Ectodermal cell (in vitro differentiated cells): Measurements from ENCODE around the gene STX18.

Source experiments
- H3K27ac ChIP-seq: 2 replicates; pipeline ENCODE4 v1.7.0; 2013; ENCODE audit warnings: mild to moderate bottlenecking, low read depth, low read length; ENCODE audit not compliant: insufficient read depth, poor library complexity, severe bottlenecking
- H3K27me3 ChIP-seq: 2 replicates; pipeline ENCODE4 v1.7.0; 2013; ENCODE audit warnings: mild to moderate bottlenecking, low read length; ENCODE audit not compliant: insufficient read depth, control insufficient read depth, poor library complexity, severe bottlenecking
- H3K36me3 ChIP-seq: one replicate; pipeline ENCODE4 v1.7.0; 2013; ENCODE audit warnings: low read length; ENCODE audit not compliant: control insufficient read depth, insufficient read depth
- H3K4me1 ChIP-seq: one replicate; pipeline ENCODE4 v1.7.0; 2013; ENCODE audit warnings: low read length; ENCODE audit not compliant: control insufficient read depth, insufficient read depth
- H3K4me3 ChIP-seq: 2 replicates; pipeline ENCODE4 v1.7.0; 2013; ENCODE audit warnings: low read depth, low read length, control low read depth; ENCODE audit not compliant: insufficient read depth
- H3K9me3 ChIP-seq: 2 replicates; pipeline ENCODE4 v1.7.0; 2013; ENCODE audit warnings: mild to moderate bottlenecking, low read length, moderate library complexity; ENCODE audit not compliant: control insufficient read depth
- WGBS, 2 experiments: methylation state at CpG; one replicate each; pipeline ENCODE4 v1.1.7; 2013; ENCODE audit warnings: missing lambda C conversion rate in 2 of 2; 5-methylcytosine and 5-hydroxymethylcytosine counted together

Gene STX18

DNA sequence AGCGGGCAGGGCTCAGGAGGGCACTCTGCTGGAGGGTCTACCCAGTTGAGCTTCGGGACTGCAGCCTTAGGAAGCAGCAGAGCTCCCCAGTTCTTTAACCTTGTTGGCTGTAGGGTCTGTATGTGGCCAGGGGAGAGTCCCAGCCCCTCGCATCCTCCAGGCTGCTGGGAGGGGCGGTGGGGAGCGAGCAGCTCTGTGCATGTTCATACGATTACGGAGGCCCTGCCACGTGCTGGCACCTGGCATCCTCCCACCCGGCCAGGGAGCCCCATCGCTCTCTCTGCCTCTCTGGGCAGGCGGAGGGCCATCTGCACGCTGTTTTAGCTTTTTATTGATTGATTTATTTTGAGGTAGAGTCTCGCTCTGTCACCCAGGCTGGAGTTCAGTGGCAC is 133.7 kb downstream of the STX18 start:
- WGBS, 2 experiments = 87 to 90% methylated on average over 13 of the region's 13 CpGs
- no peaks in the 10 kb centered on the region for H3K4me1 ChIP-seq
- H3K9me3 ChIP-seq = no peaks in the 10 kb centered on the region
- H3K4me3 ChIP-seq = no peak overlapping the region
- H3K36me3 ChIP-seq = no peaks in the 10 kb centered on the region
- no peak overlapping the region for H3K27ac ChIP-seq
- no peaks in the 10 kb centered on the region for H3K27me3 ChIP-seq

DNA sequence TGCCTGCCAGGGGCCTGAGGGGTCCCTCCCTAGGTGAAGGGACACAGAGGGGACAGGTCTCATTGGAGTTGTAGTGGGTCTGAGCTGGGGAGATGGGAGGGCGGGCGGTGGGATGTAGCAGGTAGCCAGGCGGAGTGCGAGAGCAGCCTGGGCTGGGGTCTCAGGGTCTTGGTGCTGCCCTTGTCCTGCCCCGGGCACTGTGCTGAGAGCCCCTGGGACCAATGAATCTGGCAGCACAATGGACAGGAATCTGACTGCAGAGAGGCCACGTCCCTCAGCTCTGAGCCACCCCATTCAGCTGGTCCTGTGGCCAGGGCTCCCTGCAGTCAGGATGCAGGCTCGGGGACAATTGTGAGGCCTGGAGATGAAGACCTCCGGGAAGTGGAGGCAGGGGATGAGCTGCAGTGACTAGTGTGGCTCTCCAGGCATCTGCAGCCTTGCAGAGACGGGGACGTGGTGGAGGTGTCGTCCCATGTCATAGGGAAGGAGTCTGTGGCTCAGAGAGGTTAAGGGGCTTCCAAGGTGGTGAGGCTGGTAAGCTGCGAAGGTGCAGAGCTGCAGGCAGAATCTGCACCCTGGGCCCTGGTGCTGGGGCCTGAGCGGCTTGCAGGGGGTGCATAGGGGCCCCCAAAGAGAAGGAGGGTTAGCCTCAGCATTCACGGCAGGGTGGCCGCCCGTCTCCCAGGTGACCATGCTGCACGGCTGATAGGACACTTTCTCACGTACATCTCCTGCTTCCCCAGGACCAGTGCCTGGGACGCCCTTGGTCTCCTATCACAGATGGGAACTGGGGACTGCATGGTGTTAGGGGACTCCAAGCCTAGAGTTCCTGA is 134.3 kb downstream of the STX18 start:
- H3K4me1 ChIP-seq = no peaks in the 10 kb centered on the region
- H3K4me3 ChIP-seq = no peak overlapping the region
- no peaks in the 10 kb centered on the region for H3K36me3 ChIP-seq
- no peak overlapping the region for H3K27ac ChIP-seq
- H3K9me3 ChIP-seq = no peaks in the 10 kb centered on the region
- H3K27me3 ChIP-seq = no peaks in the 10 kb centered on the region
- WGBS, 2 experiments = 82 to 87% methylated on average over 19 of the region's 19 CpGs

DNA sequence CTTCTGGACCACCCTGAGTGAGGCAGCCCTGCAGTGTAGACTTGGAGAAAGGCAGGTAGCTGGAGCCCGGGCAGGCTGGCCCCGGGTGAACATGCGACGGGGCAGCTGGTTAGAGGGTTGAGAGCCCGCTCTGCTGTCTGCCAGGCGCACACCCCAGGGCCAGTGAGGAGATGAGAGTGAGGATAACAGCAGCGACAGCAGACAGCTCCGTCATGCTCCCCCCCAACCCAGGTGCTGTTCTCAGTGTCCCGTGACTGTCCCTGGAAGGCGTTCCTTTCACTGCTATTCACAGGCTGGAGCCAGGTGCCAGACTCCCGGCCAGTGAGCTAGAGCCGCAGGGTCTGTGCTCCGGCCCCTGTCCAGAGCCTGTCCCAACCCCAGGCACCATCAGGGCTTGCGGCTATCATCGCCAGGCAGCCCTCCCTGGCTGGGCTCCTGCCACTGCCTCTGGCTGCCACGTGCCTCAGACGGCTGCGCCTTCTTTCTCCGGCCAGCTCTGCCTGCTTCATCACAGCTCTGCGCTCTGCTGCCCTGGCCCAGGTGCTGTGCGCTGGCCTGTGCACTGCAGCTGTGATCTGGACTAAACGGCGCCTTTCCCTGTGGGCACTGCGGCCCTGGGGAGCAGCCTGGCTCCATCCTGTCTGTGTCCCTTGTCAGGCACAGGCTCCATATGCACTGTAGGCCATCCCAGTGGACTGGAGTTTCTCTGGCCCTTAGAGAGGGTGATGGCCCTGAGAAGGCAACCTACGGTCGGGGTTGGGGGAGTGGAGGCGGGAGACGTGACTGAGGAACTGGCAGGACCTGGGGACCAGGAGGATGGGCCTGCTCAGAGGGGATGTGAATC is 135.2 kb downstream of the STX18 start:
- no peaks in the 10 kb centered on the region for H3K27me3 ChIP-seq
- no peaks in the 10 kb centered on the region for H3K4me1 ChIP-seq
- 91 to 93% methylated on average over 28 of the region's 28 CpGs for WGBS, 2 experiments
- H3K36me3 ChIP-seq = no peaks in the 10 kb centered on the region
- no peaks in the 10 kb centered on the region for H3K9me3 ChIP-seq
- no peak overlapping the region for H3K4me3 ChIP-seq
- no peak overlapping the region for H3K27ac ChIP-seq

DNA sequence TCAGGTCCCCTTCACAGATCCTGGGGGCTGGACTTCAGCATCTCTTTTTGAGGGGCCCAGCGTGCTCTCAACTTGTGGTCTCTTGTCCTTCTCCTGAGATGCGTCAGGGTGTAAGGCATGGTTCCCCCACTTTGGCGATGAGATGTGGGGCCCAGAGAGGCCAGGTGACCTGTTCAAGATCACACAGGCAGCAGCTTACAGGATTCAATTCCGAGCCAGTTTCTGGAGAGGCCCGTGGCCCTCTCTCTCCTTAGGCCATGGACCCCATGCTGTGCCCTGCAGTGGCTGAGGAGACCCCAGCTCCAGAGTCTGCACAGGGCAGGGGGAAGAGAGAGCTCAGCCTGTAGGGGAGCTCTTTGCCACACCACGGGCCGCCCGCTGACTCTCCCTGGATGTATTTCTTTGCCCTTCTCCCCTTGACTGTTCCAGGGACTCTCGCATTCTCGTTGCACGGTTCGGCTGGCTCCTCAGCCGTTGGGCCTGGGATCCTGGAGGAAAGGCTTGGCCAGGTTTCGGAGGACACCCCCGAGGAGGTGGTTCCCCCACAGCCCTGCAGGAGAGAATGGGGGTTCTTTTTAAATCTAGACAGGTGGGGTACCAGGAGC is 136.4 kb downstream of the STX18 start:
- Histone ChIP-seq H3K9me3 (no peaks in the 10 kb centered on the region), H3K4me1 (no peaks in the 10 kb centered on the region), H3K27ac (no peak overlapping the region), H3K36me3 (no peaks in the 10 kb centered on the region), H3K4me3 (no peak overlapping the region), H3K27me3 (no peaks in the 10 kb centered on the region)
- 89 to 92% methylated on average over 15 of the region's 15 CpGs for WGBS, 2 experiments

DNA sequence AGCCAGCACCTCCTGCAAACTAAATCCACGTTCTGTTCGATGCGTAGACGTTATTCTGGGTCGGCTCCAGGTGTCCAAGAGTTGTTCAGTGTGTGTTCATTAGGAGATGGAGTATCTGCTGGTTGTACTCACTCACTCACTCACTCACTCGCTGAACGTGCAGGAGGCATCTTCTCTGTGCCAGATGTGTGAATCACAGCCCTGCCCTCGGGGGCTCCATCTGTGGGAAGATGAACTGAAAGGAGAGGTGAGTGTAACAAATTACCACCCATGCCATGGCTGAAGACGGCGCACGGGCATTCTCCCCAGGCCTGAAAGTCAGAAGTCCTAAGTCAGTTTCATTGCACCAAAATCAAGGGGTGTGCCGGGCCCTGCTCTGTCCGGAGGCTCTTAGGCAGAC is 138.9 kb downstream of the STX18 start:
- H3K4me3 ChIP-seq = no peak overlapping the region
- no peaks in the 10 kb centered on the region for H3K4me1 ChIP-seq
- H3K27me3 ChIP-seq = no peaks in the 10 kb centered on the region
- H3K36me3 ChIP-seq = no peaks in the 10 kb centered on the region
- no peak overlapping the region for H3K27ac ChIP-seq
- WGBS, 2 experiments = 79 to 81% methylated on average over 12 to 13 of the region's 13 CpGs
- H3K9me3 ChIP-seq = no peaks in the 10 kb centered on the region

DNA sequence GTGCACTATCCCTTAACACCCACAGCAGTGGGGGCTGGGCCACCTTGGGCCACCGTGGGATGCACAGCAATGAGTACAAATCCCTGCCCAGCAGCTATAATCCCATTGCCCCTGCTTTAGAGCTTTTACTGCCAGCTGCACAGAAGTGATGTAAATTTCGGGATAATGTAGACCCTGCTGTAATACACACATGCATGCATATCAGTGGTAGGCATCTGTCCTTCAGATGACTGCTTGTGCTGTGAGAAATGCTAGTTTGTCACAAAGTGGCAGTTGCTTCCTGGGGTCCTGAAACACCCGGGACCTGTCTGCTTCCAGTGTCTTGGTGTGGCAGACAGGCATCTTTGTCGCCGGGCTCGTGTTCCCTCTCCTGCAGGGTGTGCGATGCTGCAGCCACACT is 140.8 kb downstream of the STX18 start:
- no peaks in the 10 kb centered on the region for H3K4me1 ChIP-seq
- no peaks in the 10 kb centered on the region for H3K36me3 ChIP-seq
- H3K4me3 ChIP-seq = no peak overlapping the region
- 84 to 89% methylated on average over 7 of the region's 7 CpGs for WGBS, 2 experiments
- no peak overlapping the region for H3K27ac ChIP-seq
- no peaks in the 10 kb centered on the region for H3K27me3 ChIP-seq
- H3K9me3 ChIP-seq = no peaks in the 10 kb centered on the region

DNA sequence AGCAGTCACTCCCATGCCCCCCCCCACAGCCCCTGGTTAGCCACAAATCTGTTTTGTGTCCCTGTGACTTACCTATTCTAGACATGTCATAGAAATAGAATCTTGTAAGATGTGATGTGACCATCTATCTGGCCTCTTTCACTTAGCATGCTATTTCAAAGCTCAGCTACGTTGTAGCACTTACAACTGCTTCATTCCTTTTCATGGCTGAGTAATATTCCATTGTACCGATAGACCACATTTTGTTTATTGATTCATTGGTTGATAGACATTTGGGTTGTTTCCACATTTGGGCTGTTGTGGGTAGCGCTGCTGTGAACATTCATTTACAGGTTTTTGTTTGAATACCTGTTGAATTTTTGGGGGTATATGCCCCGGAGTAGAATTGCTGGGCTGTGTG is 143.4 kb downstream of the STX18 start:
- 79 to 84% methylated on average over 4 of the region's 4 CpGs for WGBS, 2 experiments
- no peaks in the 10 kb centered on the region for H3K9me3 ChIP-seq
- peaks cover 4% of the 10 kb centered on the region for H3K4me1 ChIP-seq
- H3K36me3 ChIP-seq = no peaks in the 10 kb centered on the region
- no peak overlapping the region for H3K4me3 ChIP-seq
- no peak overlapping the region for H3K27ac ChIP-seq
- H3K27me3 ChIP-seq = no peaks in the 10 kb centered on the region

DNA sequence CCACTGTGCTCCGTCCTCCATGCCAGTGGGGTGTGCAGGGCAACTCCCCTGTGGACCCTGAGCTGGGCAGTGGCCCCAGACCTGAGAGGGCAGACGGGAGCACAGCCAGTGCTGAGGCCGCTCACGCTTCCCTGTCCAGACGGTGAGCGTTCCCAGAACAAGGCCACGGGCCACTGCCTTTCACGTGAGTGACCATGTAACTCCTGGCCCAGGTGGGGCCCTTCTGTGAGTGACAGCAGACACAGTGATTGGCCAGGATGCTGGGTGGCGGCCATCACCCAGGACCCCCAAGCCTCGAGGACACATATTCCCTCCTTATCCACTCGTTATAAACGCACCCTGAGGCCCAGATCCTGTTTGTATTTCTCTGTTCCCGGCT is 144.4 kb downstream of the STX18 start:
- H3K36me3 ChIP-seq = no peaks in the 10 kb centered on the region
- no peaks in the 10 kb centered on the region for H3K27me3 ChIP-seq
- H3K27ac ChIP-seq = no peak overlapping the region
- no peak overlapping the region for H3K4me3 ChIP-seq
- H3K4me1 ChIP-seq = peaks cover 4% of the 10 kb centered on the region
- 92 to 93% methylated on average over 13 of the region's 13 CpGs for WGBS, 2 experiments
- no peaks in the 10 kb centered on the region for H3K9me3 ChIP-seq

DNA sequence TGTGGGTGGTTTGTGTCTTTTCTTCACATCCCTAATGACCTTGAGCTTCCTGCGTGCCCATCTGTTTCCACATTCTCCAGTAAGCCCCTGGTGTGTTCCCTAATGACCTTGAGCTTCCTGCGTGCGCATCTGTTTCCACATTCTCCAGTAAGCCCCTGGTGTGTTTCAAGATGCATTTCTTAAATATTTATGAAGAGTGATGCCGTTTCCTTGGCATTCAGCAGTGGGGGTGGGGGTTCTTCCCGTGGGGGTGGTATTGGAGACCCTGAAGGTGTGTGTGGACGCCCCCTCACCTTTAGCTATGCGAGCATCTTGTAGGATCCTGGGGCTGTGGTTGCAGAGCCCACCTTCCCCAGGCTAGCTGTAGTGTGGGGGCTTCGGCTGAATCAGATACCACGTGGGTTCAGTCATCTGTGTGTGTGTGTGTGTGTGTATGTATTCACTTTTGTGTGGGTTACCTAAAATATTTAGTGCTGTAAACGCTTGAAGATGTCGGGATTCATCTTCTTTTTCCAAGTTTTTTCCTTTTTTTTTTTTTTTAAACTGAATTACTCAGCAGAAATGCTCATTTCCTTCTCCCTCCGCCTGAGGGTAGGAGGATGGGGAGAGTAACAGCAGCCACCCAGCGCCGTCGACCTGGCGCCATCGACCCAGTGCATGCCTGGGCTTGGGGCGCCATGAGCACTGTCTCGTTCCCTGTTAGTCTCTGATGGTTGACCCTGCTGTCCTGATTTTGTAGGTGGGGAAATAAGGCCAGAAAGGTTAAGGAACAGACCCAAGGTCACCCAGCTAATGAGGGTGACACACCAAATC is 145.0 kb downstream of the STX18 start:
- Histone ChIP-seq H3K36me3 (no peaks in the 10 kb centered on the region), H3K27me3 (no peaks in the 10 kb centered on the region), H3K4me1 (peaks cover 4% of the 10 kb centered on the region), H3K27ac (no peak overlapping the region), H3K4me3 (no peak overlapping the region), H3K9me3 (no peaks in the 10 kb centered on the region)
- WGBS, 2 experiments = 82 to 88% methylated on average over 17 to 19 of the region's 19 CpGs
